K562 (cell line): Measurements from ENCODE around the gene REG4. TPM values are rescaled to one million over a fixed set of nuclear protein-coding genes. Genes with fewer than 3 reads are reported as not detected.

Source experiments
- ATAC-seq: fragments of 200-7000 bp; cut with Tn5 transposase; 3 replicates; pipeline ENCODE4 v1.9.1; 2020; ENCODE audit warnings: moderate library complexity
- BruUV-seq: library from RNA; stranded (reverse); fragments of 400-500 nt; replicated peaks from 2 replicates; lab custom pipeline; 2021; lab: Mats Ljungman, UMichigan
- CTCF ChIA-PET: fragments of 300-600 bp; formaldehyde crosslinking; extraction: SDS; loops from one replicate; lab custom pipeline; 2021; ENCODE audit warnings: low intra/inter-chr PET ratio; lab: Yijun Ruan, JAX
- POLR2A ChIA-PET: fragments of 300-600, 350-650 bp; sonication (Branson Sonifier 250); formaldehyde crosslinking; extraction: SDS; loops from one replicate; lab custom pipeline; 2021; ENCODE audit warnings: antibody characterized with exemption, inconsistent platforms; lab: Yijun Ruan, JAX
- DNase-seq, 4 experiments: peaks; one replicate each; pipeline versions ENCODE4 v3.0.0 to v3.0.0-alpha.2; 2011 to 2018; ENCODE audit warnings: low spot score in 3 of 4, mixed read lengths in 3 of 4; ENCODE audit errors: extremely low read depth in 1 of 4
- FAIRE-seq: peaks from 2 replicates; lab custom pipeline; 2011; peaks lifted over from hg19 to GRCh38; lab: Jason Lieb, UNC
- H2AFZ ChIP-seq: 2 replicates; pipeline ENCODE4 v1.6.0; 2011; ENCODE audit warnings: low read depth, low read length, control low read depth, inconsistent platforms
- H3K27ac ChIP-seq: fragments of 200-600 bp; 3 replicates; pipeline ENCODE4 v1.8.0; 2011; ENCODE audit warnings: low read depth, mild to moderate bottlenecking, control low read depth, inconsistent platforms, low read length, moderate library complexity, mixed read lengths; ENCODE audit errors: extremely low read depth
- H3K27me3 ChIP-seq, 2 experiments: fragments of 300-600 bp in 1 of 2; 2 replicates in 1 of 2; 3 replicates in 1 of 2; pipeline versions ENCODE4 v1.6.0 to v1.8.0; 2011; ENCODE audit warnings: inconsistent platforms in 2 of 2, low read length in 2 of 2, mild to moderate bottlenecking in 1 of 2, mixed read lengths in 1 of 2, moderate library complexity in 1 of 2; ENCODE audit not compliant: control insufficient read depth in 2 of 2, insufficient read depth in 2 of 2
- H3K36me3 ChIP-seq: fragments of 300-600 bp; 3 replicates; pipeline ENCODE4 v1.8.0; 2011; ENCODE audit warnings: mild to moderate bottlenecking, low read length, inconsistent platforms; ENCODE audit not compliant: control insufficient read depth, insufficient read depth
- H3K4me1 ChIP-seq, 2 experiments: fragments of 200-600 bp in 1 of 2; replicated peaks in 1 of 2; 2 replicates in 1 of 2; 3 replicates in 1 of 2; pipeline versions ENCODE4 v1.5.1 to v1.8.0; 2011; ENCODE audit warnings: inconsistent platforms in 2 of 2, low read length in 2 of 2, mild to moderate bottlenecking in 1 of 2, mixed read lengths in 1 of 2, moderate library complexity in 1 of 2; ENCODE audit not compliant: control insufficient read depth in 2 of 2, insufficient read depth in 2 of 2
- H3K4me2 ChIP-seq: 2 replicates; pipeline ENCODE4 v1.6.1; 2011; ENCODE audit warnings: low read length, control low read depth, inconsistent platforms, mixed read lengths; ENCODE audit not compliant: insufficient read depth
- H3K4me3 ChIP-seq: fragments of 200-600 bp; sonication (generic), shearing (Covaris generic); 2 replicates; pipeline ENCODE4 v1.5.1; 2016; ENCODE audit warnings: control low read depth, inconsistent platforms
- H3K79me2 ChIP-seq: fragments of 200-600 bp; 3 replicates; pipeline ENCODE4 v1.8.0; 2011; ENCODE audit warnings: low read length, inconsistent platforms; ENCODE audit not compliant: control insufficient read depth, insufficient read depth
- H3K9ac ChIP-seq, 2 experiments: 2 replicates each; pipeline versions ENCODE4 v1.6.0 to v1.6.1; 2011; ENCODE audit warnings: low read depth in 2 of 2, low read length in 2 of 2, control low read depth in 1 of 2, inconsistent platforms in 1 of 2, mild to moderate bottlenecking in 1 of 2, mixed read lengths in 1 of 2; ENCODE audit not compliant: insufficient read depth in 1 of 2
- H3K9me1 ChIP-seq: one replicate; pipeline ENCODE4 v1.6.0; 2011; ENCODE audit warnings: inconsistent platforms, mild to moderate bottlenecking, low read length, moderate library complexity; ENCODE audit not compliant: control insufficient read depth, insufficient read depth
- H3K9me3 ChIP-seq: replicated peaks from 2 replicates; pipeline ENCODE4 v1.5.1; 2011; ENCODE audit warnings: low read depth, low read length, inconsistent platforms; ENCODE audit not compliant: control insufficient read depth, insufficient read depth
- H4K20me1 ChIP-seq: replicated peaks from 2 replicates; pipeline ENCODE4 v1.6.1; 2011; ENCODE audit warnings: low read length, inconsistent platforms, mixed read lengths; ENCODE audit not compliant: control insufficient read depth, insufficient read depth
- NFIC ChIP-seq: fragments of 450-650 bp; IDR thresholded peaks from 2 replicates; pipeline ENCODE4 v1.6.1; 2017; ENCODE audit warnings: mild to moderate bottlenecking, inconsistent platforms
- PML ChIP-seq: IDR thresholded peaks from 2 replicates; pipeline ENCODE4 v1.6.1; 2012; ENCODE audit warnings: low read length, inconsistent platforms
- WGBS: fragments of 100-300 bp; shearing (Covaris generic); methylation state at CpG from one replicate; pipeline ENCODE4 v1.1.6; 2016; ENCODE audit warnings: low coverage, mixed read lengths; ENCODE audit not compliant: insufficient coverage; ENCODE audit errors: missing lambda C conversion rate; 5-methylcytosine and 5-hydroxymethylcytosine counted together
- in situ Hi-C: fragments of 300-500 bp; cut with MboI; formaldehyde crosslinking; loops from 4 replicates; pipeline ENCODE4 v1.15.0; 2018; ENCODE audit warnings: inconsistent platforms, mixed read lengths
- intact Hi-C: fragments of 100-400 bp; cut with micrococcal nuclease; formaldehyde crosslinking; loops from 2 replicates; pipeline ENCODE4 v1.14.2; 2022
- polyA plus RNA-seq, 8 experiments: library from polyadenylated mRNA; depleted of rRNA in 4 of 8; stranded (reverse) in 5 of 8; unstranded in 3 of 8; fragments of >200 nt; fragmentation: Nextera tagmentation in 2 of 8; fragmentation: Illumina TruSeq in 1 of 8; extraction: Ambion mirVana in 2 of 8; extraction: Trizol in 1 of 8; gene quantifications; 2 replicates each; pipeline versions ENCODE4 v1.2.1 to v1.2.3, GENCODE V29; 2011 to 2014; ENCODE audit warnings: inconsistent platforms in 1 of 8, missing spikeins in 1 of 8
- total RNA-seq, 7 experiments: library from RNA; depleted of rRNA in 6 of 7; stranded (reverse); fragments of >200 nt in 6 of 7; fragmentation: Illumina TruSeq in 2 of 7; extraction: Trizol in 2 of 7; gene quantifications; 2 replicates each; pipeline versions ENCODE4 v1.2.1 to v1.2.3, GENCODE V29; 2011 to 2021; ENCODE audit warnings: low replicate concordance in 1 of 7
- TF ChIP-seq, protein P1 (sequence below), 2 experiments: IDR thresholded peaks in 1 of 2; conservative IDR thresholded peaks in 1 of 2; 2 replicates each; pipeline ENCODE4 v1.6.1; 2016; ENCODE audit warnings: low read depth in 2 of 2, mild to moderate bottlenecking in 1 of 2, missing compliant biosample characterization in 1 of 2, missing genetic modification characterization in 1 of 2, moderate library complexity in 1 of 2
- TF ChIP-seq, protein P2 (sequence below): sonication (generic); formaldehyde crosslinking; IDR thresholded peaks from 2 replicates; pipeline ENCODE4 v1.5.0; 2020; ENCODE audit warnings: missing genetic modification reagents

REG4 gene
- total and polyA plus RNA-seq, 9 of the 15 experiments (the other 6 are each of a cell fraction or from before 2014, with no cell fraction given), result not detected

DNA sequence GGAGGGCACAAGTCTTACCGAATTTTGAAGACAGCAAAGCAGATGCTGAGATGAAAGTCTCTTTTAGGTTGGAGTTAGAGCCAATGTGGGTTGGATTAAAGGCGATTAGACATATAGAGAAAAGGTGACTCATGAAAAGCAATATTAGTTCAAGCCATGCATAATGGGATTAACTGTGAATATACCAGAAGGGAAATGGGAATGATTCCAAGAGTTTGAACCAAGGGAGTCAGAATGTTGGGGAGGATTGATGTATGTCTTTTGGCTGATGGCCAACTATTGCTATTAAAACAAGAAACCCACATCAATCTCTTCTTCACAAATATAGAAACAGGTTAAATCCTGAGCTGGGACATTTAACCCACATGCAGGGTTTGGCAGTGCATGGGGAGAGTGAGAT lies 43.8 kb downstream of the REG4 start:
- H3K4me1 ChIP-seq, result no peaks in the 10 kb centered on the region
- BruUV-seq, result no TSS peak
- H3K4me2 ChIP-seq, result no peak overlapping the region
- intact Hi-C loops (no loop called here), in situ Hi-C loops (no loop called here)
- no peaks in the 10 kb centered on the region for H3K9me1 ChIP-seq
- TF ChIP-seq PML (no peak), NFIC (peak; percentile 73)
- no peaks in the 10 kb centered on the region for H3K36me3 ChIP-seq
- no peak for FAIRE-seq
- WGBS, result 0% methylated on average over 2 of the region's 2 CpGs
- H3K4me3 ChIP-seq, result no peak overlapping the region
- ChIA-PET POLR2A (interaction anchor here (0.7 kb wide), 1 partner anchor 504 kb away, joined by 3 read pairs; no protein-coding TSS in a partner anchor), CTCF (interaction anchor here (0.6 kb wide), 1 partner anchor 520 kb away, joined by 3 read pairs; no protein-coding TSS in a partner anchor)
- DNase-seq, result no peak
- no peaks in the 10 kb centered on the region for H3K79me2 ChIP-seq
- H3K9me3 ChIP-seq, result no peaks in the 10 kb centered on the region
- no peaks in the 10 kb centered on the region for H4K20me1 ChIP-seq
- no peak overlapping the region for H3K9ac ChIP-seq
- H2AFZ ChIP-seq, result no peak overlapping the region
- ATAC-seq, result no peak
- H3K27me3 ChIP-seq, result peaks cover 6 to 11% of the 10 kb centered on the region in 2 experiments; a peak in 4 of 5 replicates
- H3K27ac ChIP-seq, result no peak overlapping the region

DNA sequence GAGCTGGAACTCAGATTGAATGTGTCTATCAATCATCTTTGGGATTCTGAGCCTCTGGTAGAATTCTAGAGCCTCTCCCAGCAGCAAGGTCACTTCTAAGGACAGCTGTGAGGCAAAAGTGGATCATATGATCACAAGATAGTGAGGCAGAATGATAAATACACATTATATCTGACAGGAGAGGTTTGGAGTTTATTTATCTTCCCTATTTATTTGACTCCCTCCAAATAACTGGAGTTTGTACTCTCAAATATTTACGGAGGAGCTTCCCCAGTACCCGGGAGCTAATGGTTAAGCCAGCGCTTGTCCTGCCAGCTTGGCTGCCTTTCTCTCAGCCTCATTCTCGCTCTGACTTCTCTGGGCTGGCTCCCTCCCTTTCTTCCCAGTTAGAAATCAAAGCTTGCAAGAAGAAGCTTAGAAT lies 44.9 kb downstream of the REG4 start:
- Histone ChIP-seq H3K79me2 (no peaks in the 10 kb centered on the region), H3K36me3 (no peaks in the 10 kb centered on the region), H3K4me3 (no peak overlapping the region), H3K9me3 (no peaks in the 10 kb centered on the region), H3K4me2 (no peak overlapping the region), H4K20me1 (no peaks in the 10 kb centered on the region), H3K9ac (no peak overlapping the region), H3K27me3 (peaks cover 7 to 11% of the 10 kb centered on the region in 2 experiments; a peak in 4 of 5 replicates), H3K27ac (no peak overlapping the region), H3K9me1 (no peaks in the 10 kb centered on the region), H3K4me1 (no peaks in the 10 kb centered on the region), H2AFZ (no peak overlapping the region)
- ATAC-seq, result no peak
- in situ Hi-C loops (no loop called here), intact Hi-C loops (no loop called here)
- DNase-seq, result no peak
- BruUV-seq, result no TSS peak
- ChIA-PET POLR2A (interaction anchor here (0.5 to 1.2 kb wide), 2 partner anchors 22 to 89 kb away, joined by 3 read pairs; no protein-coding TSS in a partner anchor), CTCF (no interaction called here)
- FAIRE-seq, result no peak
- TF ChIP-seq, protein P1, sequence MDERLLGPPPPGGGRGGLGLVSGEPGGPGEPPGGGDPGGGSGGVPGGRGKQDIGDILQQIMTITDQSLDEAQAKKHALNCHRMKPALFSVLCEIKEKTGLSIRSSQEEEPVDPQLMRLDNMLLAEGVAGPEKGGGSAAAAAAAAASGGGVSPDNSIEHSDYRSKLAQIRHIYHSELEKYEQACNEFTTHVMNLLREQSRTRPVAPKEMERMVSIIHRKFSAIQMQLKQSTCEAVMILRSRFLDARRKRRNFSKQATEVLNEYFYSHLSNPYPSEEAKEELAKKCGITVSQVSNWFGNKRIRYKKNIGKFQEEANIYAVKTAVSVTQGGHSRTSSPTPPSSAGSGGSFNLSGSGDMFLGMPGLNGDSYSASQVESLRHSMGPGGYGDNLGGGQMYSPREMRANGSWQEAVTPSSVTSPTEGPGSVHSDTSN (CRISPR knock-in tag; IDR thresholded peaks at IDR 0.05; ENCODE audit: low read depth), result no peak
- TF ChIP-seq, protein P1 (tag; conservative IDR thresholded peaks at IDR 0.05; ENCODE audit: low read depth), result 0 out of 2 replicates have a peak, but pooled peaks have one; percentile 6
- TF ChIP-seq, protein P2, sequence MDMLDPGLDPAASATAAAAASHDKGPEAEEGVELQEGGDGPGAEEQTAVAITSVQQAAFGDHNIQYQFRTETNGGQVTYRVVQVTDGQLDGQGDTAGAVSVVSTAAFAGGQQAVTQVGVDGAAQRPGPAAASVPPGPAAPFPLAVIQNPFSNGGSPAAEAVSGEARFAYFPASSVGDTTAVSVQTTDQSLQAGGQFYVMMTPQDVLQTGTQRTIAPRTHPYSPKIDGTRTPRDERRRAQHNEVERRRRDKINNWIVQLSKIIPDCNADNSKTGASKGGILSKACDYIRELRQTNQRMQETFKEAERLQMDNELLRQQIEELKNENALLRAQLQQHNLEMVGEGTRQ, result no peak
- 0% methylated on average over 4 of the region's 4 CpGs for WGBS
